ENCODE results near the gene SPIN1.

Gene SPIN1

GRCh38 chr9:88514247-88514646 lies 126.0 kb downstream of the SPIN1 start:
- H3K4me3 ChIP-seq (ENCODE audit: insufficient read length, low read depth), result no peak overlapping the region
- H3K36me3 ChIP-seq (ENCODE audit: insufficient read depth, insufficient read length, low read length), result no peaks in the 10 kb centered on the region
- TF ChIP-seq ZNF274 (IDR thresholded peaks at IDR 0.05; ENCODE audit: low read depth, low read length), result no peak
- no peak for TF ChIP-seq SUZ12 (IDR thresholded peaks at IDR 0.05; ENCODE audit: extremely low read depth, insufficient read depth, insufficient read length)
- no peak for TF ChIP-seq YY1 (IDR thresholded peaks at IDR 0.05; ENCODE audit: insufficient read depth, insufficient read length)
- no peaks in the 10 kb centered on the region for H3K27me3 ChIP-seq (ENCODE audit: insufficient read depth, insufficient read length)
- DNase-seq (ENCODE audit: low read depth, low spot score), result no peak
- H3K9me3 ChIP-seq (ENCODE audit: insufficient read depth, low read length), result peaks cover 27% of the 10 kb centered on the region
- no peak overlapping the region for H3K9ac ChIP-seq (ENCODE audit: insufficient read length, low read depth)
- H3K4me1 ChIP-seq (ENCODE audit: insufficient read depth, insufficient read length), result no peaks in the 10 kb centered on the region

- TF ChIP-seq YY1 (IDR thresholded peaks at IDR 0.05; ENCODE audit: insufficient read depth, insufficient read length) (no peak), SUZ12 (IDR thresholded peaks at IDR 0.05; ENCODE audit: extremely low read depth, insufficient read depth, insufficient read length) (no peak), ZNF274 (IDR thresholded peaks at IDR 0.05; ENCODE audit: low read depth, low read length) (no peak)
- Histone ChIP-seq H3K4me1 (ENCODE audit: insufficient read depth, insufficient read length) (peaks cover 7% of the 10 kb centered on the region), H3K27me3 (ENCODE audit: insufficient read depth, insufficient read length) (no peaks in the 10 kb centered on the region)
Measured at GRCh38 chr9:88521308-88521707, 133.1 kb downstream of the SPIN1 start.

GRCh38 chr9:88522360-88522759 lies 134.1 kb downstream of the SPIN1 start:
- Histone ChIP-seq H3K4me1 (ENCODE audit: insufficient read depth, insufficient read length) (peaks cover 7% of the 10 kb centered on the region), H3K4me3 (ENCODE audit: insufficient read length, low read depth) (no peak overlapping the region), H3K9ac (ENCODE audit: insufficient read length, low read depth) (no peak overlapping the region), H3K9me3 (ENCODE audit: insufficient read depth, low read length) (no peaks in the 10 kb centered on the region), H3K27me3 (ENCODE audit: insufficient read depth, insufficient read length) (no peaks in the 10 kb centered on the region), H3K36me3 (ENCODE audit: insufficient read depth, insufficient read length, low read length) (no peaks in the 10 kb centered on the region)
- TF ChIP-seq SUZ12 (IDR thresholded peaks at IDR 0.05; ENCODE audit: extremely low read depth, insufficient read depth, insufficient read length), result no peak
- TF ChIP-seq YY1 (IDR thresholded peaks at IDR 0.05; ENCODE audit: insufficient read depth, insufficient read length), result no peak
- no peak for TF ChIP-seq ZNF274 (IDR thresholded peaks at IDR 0.05; ENCODE audit: low read depth, low read length)
- no peak for DNase-seq (ENCODE audit: low read depth, low spot score)

More at GRCh38 chr9:88521308-88521707, 133.1 kb downstream of the SPIN1 start:
- H3K4me3 ChIP-seq (ENCODE audit: insufficient read length, low read depth), result no peak overlapping the region
- H3K36me3 ChIP-seq (ENCODE audit: insufficient read depth, insufficient read length, low read length), result no peaks in the 10 kb centered on the region
- DNase-seq (ENCODE audit: low read depth, low spot score), result peak; percentile 42
- no peaks in the 10 kb centered on the region for H3K9me3 ChIP-seq (ENCODE audit: insufficient read depth, low read length)
- H3K9ac ChIP-seq (ENCODE audit: insufficient read length, low read depth), result no peak overlapping the region

- TF ChIP-seq SUZ12 (IDR thresholded peaks at IDR 0.05; ENCODE audit: extremely low read depth, insufficient read depth, insufficient read length), result no peak
- TF ChIP-seq ZNF274 (IDR thresholded peaks at IDR 0.05; ENCODE audit: low read depth, low read length), result no peak
- no peak for TF ChIP-seq YY1 (IDR thresholded peaks at IDR 0.05; ENCODE audit: insufficient read depth, insufficient read length)
- H3K36me3 ChIP-seq (ENCODE audit: insufficient read depth, insufficient read length, low read length), result peaks cover 2% of the 10 kb centered on the region
- no peak overlapping the region for H3K9ac ChIP-seq (ENCODE audit: insufficient read length, low read depth)
- no peaks in the 10 kb centered on the region for H3K27me3 ChIP-seq (ENCODE audit: insufficient read depth, insufficient read length)
- no peaks in the 10 kb centered on the region for H3K9me3 ChIP-seq (ENCODE audit: insufficient read depth, low read length)
- no peak overlapping the region for H3K4me3 ChIP-seq (ENCODE audit: insufficient read length, low read depth)
- no peak for DNase-seq (ENCODE audit: low read depth, low spot score)
- peaks cover 7% of the 10 kb centered on the region for H3K4me1 ChIP-seq (ENCODE audit: insufficient read depth, insufficient read length)
Measured at GRCh38 chr9:88523056-88523455, 134.8 kb downstream of the SPIN1 start.

GRCh38 chr9:88524911-88525310 lies 136.7 kb downstream of the SPIN1 start:
- no peak for DNase-seq (ENCODE audit: low read depth, low spot score)
- TF ChIP-seq YY1 (IDR thresholded peaks at IDR 0.05; ENCODE audit: insufficient read depth, insufficient read length) (no peak), SUZ12 (IDR thresholded peaks at IDR 0.05; ENCODE audit: extremely low read depth, insufficient read depth, insufficient read length) (no peak), ZNF274 (IDR thresholded peaks at IDR 0.05; ENCODE audit: low read depth, low read length) (no peak)
- no peak overlapping the region for H3K4me3 ChIP-seq (ENCODE audit: insufficient read length, low read depth)

GRCh38 chr9:88527618-88528017 lies 139.4 kb downstream of the SPIN1 start:
- Histone ChIP-seq H3K27me3 (ENCODE audit: insufficient read depth, insufficient read length) (no peaks in the 10 kb centered on the region), H3K9me3 (ENCODE audit: insufficient read depth, low read length) (no peaks in the 10 kb centered on the region), H3K36me3 (ENCODE audit: insufficient read depth, insufficient read length, low read length) (peaks cover 6% of the 10 kb centered on the region), H3K4me1 (ENCODE audit: insufficient read depth, insufficient read length) (peaks cover 10% of the 10 kb centered on the region), H3K4me3 (ENCODE audit: insufficient read length, low read depth) (no peak overlapping the region), H3K9ac (ENCODE audit: insufficient read length, low read depth) (no peak overlapping the region)
- DNase-seq (ENCODE audit: low read depth, low spot score), result no peak
- TF ChIP-seq YY1 (IDR thresholded peaks at IDR 0.05; ENCODE audit: insufficient read depth, insufficient read length) (no peak), SUZ12 (IDR thresholded peaks at IDR 0.05; ENCODE audit: extremely low read depth, insufficient read depth, insufficient read length) (no peak), ZNF274 (IDR thresholded peaks at IDR 0.05; ENCODE audit: low read depth, low read length) (no peak)

More at GRCh38 chr9:88524911-88525310, 136.7 kb downstream of the SPIN1 start:
- no peaks in the 10 kb centered on the region for H3K9me3 ChIP-seq (ENCODE audit: insufficient read depth, low read length)
- H3K4me1 ChIP-seq (ENCODE audit: insufficient read depth, insufficient read length), result peaks cover 12% of the 10 kb centered on the region
- no peaks in the 10 kb centered on the region for H3K27me3 ChIP-seq (ENCODE audit: insufficient read depth, insufficient read length)
- peaks cover 3% of the 10 kb centered on the region for H3K36me3 ChIP-seq (ENCODE audit: insufficient read depth, insufficient read length, low read length)
- no peak overlapping the region for H3K9ac ChIP-seq (ENCODE audit: insufficient read length, low read depth)

Data from NT2/D1 (cell line).